ENCODE measurements around the gene RTRAF. TPM values are rescaled to one million over a fixed set of nuclear protein-coding genes. Genes with fewer than 3 reads are reported as not detected.

Gene RTRAF
- total and polyA plus RNA-seq, 2 of the 8 experiments (the other 6 are each of a cell fraction or from before 2014, with no cell fraction given) = 149 to 359 TPM

DNA sequence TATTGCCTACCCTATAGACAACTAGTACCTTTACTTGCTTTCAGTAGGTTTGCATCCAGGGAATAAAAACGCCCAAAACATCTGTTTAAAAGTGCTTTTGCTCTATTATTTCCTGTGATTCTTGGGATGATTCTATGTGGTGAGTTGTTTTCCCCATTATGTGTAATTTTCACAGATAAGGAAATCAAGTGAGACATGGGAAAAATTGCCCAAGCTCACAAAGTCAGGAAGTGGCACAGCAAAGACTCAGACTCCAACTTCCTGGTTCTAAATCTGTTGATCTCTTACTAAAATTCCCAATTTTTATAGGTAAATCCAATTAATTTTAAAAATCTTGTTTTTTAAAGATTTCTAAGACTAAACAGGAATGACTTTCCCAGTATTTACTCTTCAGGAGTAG is 40.5 kb downstream of the RTRAF start:
- no peak overlapping the region for H3K4me2 ChIP-seq (ENCODE audit: insufficient read depth in 1 of 2, low read depth in 2 of 2, low read length in 2 of 2)
- 95% methylated on average over 1 of the region's 1 CpG; no CpG with 5 or more reads in 1 of the 2 experiments for WGBS, 2 experiments (ENCODE audit: extremely low coverage in 1 of 2, insufficient coverage in 1 of 2, insufficient read length in 1 of 2, insufficient replicate concordance in 2 of 2, low coverage in 1 of 2, low lambda C conversion rate in 2 of 2, missing lambda C conversion rate in 1 of 2)
- TF ChIP-seq SUZ12 (IDR thresholded peaks at IDR 0.05; ENCODE audit: low read length) = no peak
- TF ChIP-seq, protein P1, sequence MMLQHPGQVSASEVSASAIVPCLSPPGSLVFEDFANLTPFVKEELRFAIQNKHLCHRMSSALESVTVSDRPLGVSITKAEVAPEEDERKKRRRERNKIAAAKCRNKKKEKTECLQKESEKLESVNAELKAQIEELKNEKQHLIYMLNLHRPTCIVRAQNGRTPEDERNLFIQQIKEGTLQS (IDR thresholded peaks at IDR 0.05; ENCODE audit: insufficient read depth, low read depth, low read length) = no peak
- no peak for TF ChIP-seq CBX8 (IDR thresholded peaks at IDR 0.05; ENCODE audit: borderline replicate concordance, low read depth, low read length)
- no peak for TF ChIP-seq CHD2 (IDR thresholded peaks at IDR 0.05; ENCODE audit: low read length)
- TF ChIP-seq SP4 (IDR thresholded peaks at IDR 0.05; ENCODE audit: low read length) = no peak
- TF ChIP-seq POLR2A (IDR thresholded peaks at IDR 0.05; ENCODE audit: control extremely low read depth in 1 of 2, low read depth in 2 of 2, low read length in 2 of 2) = no peak
- no peak for TF ChIP-seq CTBP2 (IDR thresholded peaks at IDR 0.05; ENCODE audit: borderline replicate concordance, insufficient read depth, insufficient read length, low read length)
- TF ChIP-seq KDM1A (IDR thresholded peaks at IDR 0.05; ENCODE audit: borderline replicate concordance, low read length) = no peak
- TF ChIP-seq SP1 (IDR thresholded peaks at IDR 0.05; ENCODE audit: low read depth, low read length) = no peak
- no peak for TF ChIP-seq ASH2L (IDR thresholded peaks at IDR 0.05; ENCODE audit: low read length)
- no peak for TF ChIP-seq TCF12 (IDR thresholded peaks at IDR 0.05; ENCODE audit: low read depth, low read length)
- TF ChIP-seq SRF (IDR thresholded peaks at IDR 0.05; ENCODE audit: low read depth, low read length) = no peak
- TF ChIP-seq, protein P2, sequence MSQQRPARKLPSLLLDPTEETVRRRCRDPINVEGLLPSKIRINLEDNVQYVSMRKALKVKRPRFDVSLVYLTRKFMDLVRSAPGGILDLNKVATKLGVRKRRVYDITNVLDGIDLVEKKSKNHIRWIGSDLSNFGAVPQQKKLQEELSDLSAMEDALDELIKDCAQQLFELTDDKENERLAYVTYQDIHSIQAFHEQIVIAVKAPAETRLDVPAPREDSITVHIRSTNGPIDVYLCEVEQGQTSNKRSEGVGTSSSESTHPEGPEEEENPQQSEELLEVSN (IDR thresholded peaks at IDR 0.05) = no peak
- no peak for TF ChIP-seq ZNF274 (IDR thresholded peaks at IDR 0.05; ENCODE audit: borderline replicate concordance, extremely low read depth, low read length)
- no peak for TF ChIP-seq BRCA1 (IDR thresholded peaks at IDR 0.05; ENCODE audit: low read depth, low read length)

More for the DNA sequence above, 40.5 kb downstream of the RTRAF start:
- Histone ChIP-seq H3K27me3 (replicated peaks in 1 of 4; ENCODE audit: control insufficient read depth in 3 of 4, extremely low read depth in 1 of 4, insufficient read depth in 3 of 4, low read length in 3 of 4) (no peaks in the 10 kb centered on the region), H3K36me3 (ENCODE audit: control insufficient read depth in 2 of 4, insufficient read depth in 4 of 4, low read length in 3 of 4) (no peaks in the 10 kb centered on the region; a peak in 1 of 8 replicates), H3K9ac (replicated peaks in 1 of 4; ENCODE audit: extremely low read depth in 1 of 4, low read depth in 3 of 4, low read length in 3 of 4) (no peak overlapping the region), H3K9me3 (ENCODE audit: insufficient read depth in 2 of 2, low read depth in 1 of 2, low read length in 1 of 2) (no peaks in the 10 kb centered on the region), H3K79me1 (ENCODE audit: low read depth, low read length) (peaks cover 2% of the 10 kb centered on the region; the same call in 1 of the 2 replicates), H3K4me3 (ENCODE audit: extremely low read depth in 1 of 4, insufficient read depth in 2 of 4, low read depth in 3 of 4, low read length in 4 of 4) (no peak overlapping the region), H2BK5ac (ENCODE audit: low read depth, low read length) (no peak overlapping the region), H4K20me1 (replicated peaks in 1 of 2; ENCODE audit: control insufficient read depth in 1 of 2, insufficient read depth in 2 of 2, low read length in 2 of 2) (no peaks in the 10 kb centered on the region), H3K23me2 (ENCODE audit: low read depth, low read length) (no peaks in the 10 kb centered on the region), H4K8ac (ENCODE audit: extremely low read depth, insufficient read depth, low read length) (no peak overlapping the region), H3K56ac (replicated peaks; ENCODE audit: insufficient read length, low read depth, low read length) (no peak overlapping the region), H4K91ac (replicated peaks; ENCODE audit: insufficient read length, low read length) (no peak overlapping the region), H3K27ac (ENCODE audit: low read depth, low read length) (no peak overlapping the region), H4K5ac (ENCODE audit: insufficient read length, low read depth, low read length) (no peak overlapping the region), H2AK5ac (ENCODE audit: low read depth, low read length) (no peak overlapping the region), H3K79me2 (ENCODE audit: control insufficient read depth in 1 of 2, insufficient read depth in 2 of 2, low read length in 2 of 2) (no peaks in the 10 kb centered on the region), H3K23ac (ENCODE audit: insufficient read length) (no peak overlapping the region), H3K4me1 (replicated peaks in 1 of 4; ENCODE audit: control insufficient read depth in 3 of 4, insufficient read depth in 4 of 4, low read length in 3 of 4) (no peaks in the 10 kb centered on the region; a peak in 1 of 7 replicates), H2AFZ (ENCODE audit: low read length) (no peak overlapping the region), H3K4ac (replicated peaks; ENCODE audit: insufficient read length, low read depth, low read length) (no peak overlapping the region), H2BK20ac (ENCODE audit: low read length) (no peak overlapping the region), H2BK12ac (ENCODE audit: low read depth, low read length) (no peak overlapping the region), H3K14ac (ENCODE audit: insufficient read length) (no peak overlapping the region), H2BK15ac (ENCODE audit: low read length) (no peak overlapping the region), H3K18ac (ENCODE audit: extremely low read depth, low read length) (no peak overlapping the region), H2BK120ac (replicated peaks; ENCODE audit: low read depth, low read length) (no peak overlapping the region)
- FAIRE-seq = no peak
- ChIA-PET CTCF (ENCODE audit: partially characterized antibody) (interaction anchor here (1.1 to 4.8 kb wide), 2 partner anchors 14 to 28 kb away, joined by 3 to 25 read pairs; no protein-coding TSS in a partner anchor), POLR2A (ENCODE audit: partially characterized antibody) (no interaction called here)
- DNase-seq (ENCODE audit: low read depth in 1 of 2, low spot score in 2 of 2) = no peak

Data from H1 (cell line).